HepG2 (cell line): ENCODE results near the gene NAB1. TPM values are rescaled to one million over a fixed set of nuclear protein-coding genes. Genes with fewer than 3 reads are reported as not detected.

Source experiments
- ATAC-seq: fragments of 200-7000 bp; cut with Tn5 transposase; 3 replicates; pipeline ENCODE4 v1.9.1; 2020; ENCODE audit warnings: mild to moderate bottlenecking, moderate library complexity
- BruUV-seq: library from RNA; stranded (reverse); fragments of 400-500 nt; replicated peaks from 2 replicates; lab custom pipeline; 2021; lab: Mats Ljungman, UMichigan
- CTCF ChIA-PET: fragments of 300-600 bp; formaldehyde crosslinking; extraction: SDS; loops from one replicate; lab custom pipeline; 2021; ENCODE audit warnings: low total read pairs, inconsistent platforms, low intra/inter-chr PET ratio; lab: Yijun Ruan, JAX
- POLR2A ChIA-PET: fragments of 350-600 bp; sonication (Branson Sonifier 250); formaldehyde crosslinking; loops from one replicate; lab custom pipeline; 2020; ENCODE audit warnings: antibody characterized with exemption, inconsistent platforms; lab: Yijun Ruan, JAX
- DNase-seq: peaks from one replicate; pipeline ENCODE4 v3.0.0-alpha.2; 2015; ENCODE audit warnings: low spot score
- FAIRE-seq: peaks from 3 replicates; lab custom pipeline; 2011; peaks lifted over from hg19 to GRCh38; lab: Jason Lieb, UNC
- H2AFZ ChIP-seq: one replicate; pipeline ENCODE4 v1.6.1; 2011; ENCODE audit warnings: low read length, inconsistent platforms
- H3K27ac ChIP-seq: fragments of 300-600 bp; 3 replicates; pipeline ENCODE4 v1.8.0; 2011; ENCODE audit warnings: mixed run types, mild to moderate bottlenecking, mixed read lengths, low read length, inconsistent platforms; ENCODE audit not compliant: insufficient read depth; ENCODE audit errors: extremely low read length
- H3K27me3 ChIP-seq, 2 experiments: fragments of 200-600 bp in 1 of 2; 2 replicates in 1 of 2; 3 replicates in 1 of 2; pipeline versions ENCODE4 v1.6.0 to v1.8.0; 2011; ENCODE audit warnings: low read length in 2 of 2, mild to moderate bottlenecking in 2 of 2, moderate library complexity in 2 of 2, inconsistent platforms in 1 of 2; ENCODE audit not compliant: insufficient read depth in 2 of 2, control insufficient read depth in 1 of 2
- H3K36me3 ChIP-seq, 2 experiments: fragments of 200-600 bp in 1 of 2; replicated peaks in 1 of 2; 2 replicates in 1 of 2; 3 replicates in 1 of 2; pipeline versions ENCODE4 v1.5.1 to v1.8.0; 2011; ENCODE audit warnings: low read length in 2 of 2, inconsistent platforms in 1 of 2; ENCODE audit not compliant: insufficient read depth in 2 of 2, control insufficient read depth in 1 of 2
- H3K4me1 ChIP-seq: 2 replicates; pipeline ENCODE4 v1.5.1; 2012; ENCODE audit warnings: low read length, inconsistent platforms; ENCODE audit not compliant: insufficient read depth
- H3K4me2 ChIP-seq: 2 replicates; pipeline ENCODE4 v1.6.0; 2011; ENCODE audit warnings: low read depth, low read length, inconsistent platforms
- H3K4me3 ChIP-seq, 3 experiments: fragments of 200-600 bp in 1 of 3; sonication (generic), shearing (Covaris generic) in 1 of 3; replicated peaks in 1 of 3; 2 replicates each; pipeline ENCODE4 v1.5.1; 2011 to 2016; ENCODE audit warnings: low read length in 3 of 3, inconsistent platforms in 2 of 3, low read depth in 2 of 3, mild to moderate bottlenecking in 2 of 3, control low read depth in 1 of 3, mixed read lengths in 1 of 3; ENCODE audit not compliant: insufficient read depth in 1 of 3
- H3K79me2 ChIP-seq: one replicate; pipeline ENCODE4 v1.6.1; 2011; ENCODE audit warnings: low read length, inconsistent platforms; ENCODE audit not compliant: insufficient read depth
- H3K9ac ChIP-seq: 2 replicates; pipeline ENCODE4 v1.6.0; 2011; ENCODE audit warnings: mild to moderate bottlenecking, low read depth, low read length, inconsistent platforms; ENCODE audit not compliant: insufficient read depth
- H3K9me3 ChIP-seq: 2 replicates; pipeline ENCODE4 v1.5.1; 2012; ENCODE audit warnings: mild to moderate bottlenecking, low read length
- H4K20me1 ChIP-seq: 2 replicates; pipeline ENCODE4 v1.6.0; 2011; ENCODE audit warnings: inconsistent platforms, mild to moderate bottlenecking, low read length, moderate library complexity; ENCODE audit not compliant: insufficient read depth
- FIP1L1 ChIP-seq: fragments of 200-400 bp; formaldehyde crosslinking; IDR thresholded peaks from 2 replicates; pipeline ENCODE4 v1.6.1; 2018; ENCODE audit warnings: low read depth, mild to moderate bottlenecking, low read length, moderate library complexity, borderline replicate concordance; ENCODE audit not compliant: insufficient read depth
- GATA4 ChIP-seq: sonication (generic); IDR thresholded peaks from 2 replicates; pipeline ENCODE4 v1.6.1; 2016; ENCODE audit warnings: antibody characterized with exemption, low read depth, borderline replicate concordance
- GRHL1 ChIP-seq: sonication (generic); formaldehyde crosslinking; conservative IDR thresholded peaks from 2 replicates; pipeline ENCODE4 v1.8.0; 2022; ENCODE audit warnings: missing genetic modification reagents
- HNF1B ChIP-seq: sonication (generic); formaldehyde crosslinking; IDR thresholded peaks from 2 replicates; pipeline ENCODE4 v1.5.1; 2020; ENCODE audit warnings: mild to moderate bottlenecking, moderate library complexity, missing genetic modification reagents
- NFE2 ChIP-seq: sonication (generic); formaldehyde crosslinking; IDR thresholded peaks from 2 replicates; pipeline ENCODE4 v1.4.0; 2020; ENCODE audit warnings: missing genetic modification reagents
- NFIB ChIP-seq: sonication (generic); formaldehyde crosslinking; IDR thresholded peaks from 2 replicates; pipeline ENCODE4 v1.9.0; 2021; ENCODE audit warnings: missing genetic modification reagents, mild to moderate bottlenecking, borderline replicate concordance
- NKX3-1 ChIP-seq: sonication (generic); formaldehyde crosslinking; IDR thresholded peaks from 2 replicates; pipeline ENCODE4 v1.5.0; 2020; ENCODE audit warnings: missing genetic modification reagents
- PAX8 ChIP-seq: sonication (generic); formaldehyde crosslinking; IDR thresholded peaks from 2 replicates; pipeline ENCODE4 v1.8.0; 2022; ENCODE audit warnings: mild to moderate bottlenecking, missing genetic modification reagents, borderline replicate concordance
- PCBP1 ChIP-seq: fragments of 200-400 bp; formaldehyde crosslinking; IDR thresholded peaks from 2 replicates; pipeline ENCODE4 v1.6.1; 2017; ENCODE audit warnings: mild to moderate bottlenecking, low read depth, low read length, borderline replicate concordance
- RAD51 ChIP-seq: fragments of 450-650 bp; IDR thresholded peaks from 2 replicates; pipeline ENCODE4 v1.6.1; 2016; ENCODE audit warnings: borderline replicate concordance
- RCOR2 ChIP-seq: IDR thresholded peaks from 2 replicates; pipeline ENCODE4 v1.6.1; 2016; ENCODE audit warnings: missing biosample characterization, missing genetic modification reagents
- SMARCE1 ChIP-seq: fragments of 450-650 bp; IDR thresholded peaks from 2 replicates; pipeline ENCODE4 v1.6.1; 2017; ENCODE audit warnings: borderline replicate concordance
- THRA ChIP-seq: sonication (generic); formaldehyde crosslinking; IDR thresholded peaks from 2 replicates; pipeline ENCODE4 v1.4.0; 2020; ENCODE audit warnings: missing genetic modification reagents, borderline replicate concordance
- TOPORS ChIP-seq: sonication (generic); formaldehyde crosslinking; IDR thresholded peaks from 2 replicates; pipeline ENCODE4 v1.8.0; 2023; ENCODE audit warnings: mild to moderate bottlenecking, missing genetic modification reagents
- ZFP36L1 ChIP-seq: sonication (generic); formaldehyde crosslinking; IDR thresholded peaks from 2 replicates; pipeline ENCODE4 v1.8.0; 2022; ENCODE audit warnings: mild to moderate bottlenecking, missing genetic modification reagents, moderate library complexity
- ZKSCAN8 ChIP-seq: IDR thresholded peaks from 2 replicates; pipeline ENCODE4 v1.6.1; 2016; ENCODE audit warnings: borderline replicate concordance, missing genetic modification reagents, missing compliant biosample characterization
- ZNF431 ChIP-seq: sonication (generic); formaldehyde crosslinking; IDR thresholded peaks from 2 replicates; pipeline ENCODE4 v1.9.0; 2022; ENCODE audit warnings: missing genetic modification reagents, low read depth, mild to moderate bottlenecking, borderline replicate concordance
- ZNF7 ChIP-seq: IDR thresholded peaks from 2 replicates; pipeline ENCODE4 v1.6.1; 2016; ENCODE audit warnings: missing biosample characterization, missing genetic modification reagents
- ZNF878 ChIP-seq: sonication (generic); formaldehyde crosslinking; IDR thresholded peaks from 2 replicates; pipeline ENCODE4 v1.8.1; 2023; ENCODE audit warnings: mild to moderate bottlenecking, missing genetic modification reagents, moderate library complexity
- WGBS: methylation state at CpG from one replicate; pipeline ENCODE4 v1.1.6; 2017; ENCODE audit warnings: low lambda C conversion rate; 5-methylcytosine and 5-hydroxymethylcytosine counted together
- in situ Hi-C: cut with HindIII; loops from 2 replicates; pipeline ENCODE4 v1.10.0; 2017; ENCODE audit warnings: low pct_unique_long_range_greater_than_20kb; ENCODE audit not compliant: extremely low pct_ligation_motif_present
- intact Hi-C: fragments of 100-400 bp; cut with micrococcal nuclease; formaldehyde crosslinking; loops from one replicate; pipeline ENCODE4 v1.10.0; 2022; ENCODE audit not compliant: unreplicated experiment
- polyA plus RNA-seq, 8 experiments: library from polyadenylated mRNA; depleted of rRNA in 3 of 8; stranded (reverse) in 7 of 8; unstranded in 1 of 8; fragments of >200 nt; fragmentation: Illumina TruSeq in 4 of 8; extraction: Trizol in 4 of 8; gene quantifications; 2 replicates each; pipeline versions ENCODE4 v1.2.1 to v1.2.3, GENCODE V29; 2011 to 2016; ENCODE audit warnings: low read depth in 4 of 8, missing spikeins in 1 of 8, mixed read lengths in 1 of 8; ENCODE audit not compliant: insufficient read depth in 1 of 8
- total RNA-seq, 5 experiments: library from RNA; depleted of rRNA; stranded (reverse); fragments of >200 nt; fragmentation: Illumina TruSeq; extraction: Trizol; gene quantifications; 2 replicates each; pipeline ENCODE4 v1.2.3, GENCODE V29; 2016; ENCODE audit warnings: low read depth in 1 of 5

Gene NAB1
- total and polyA plus RNA-seq, 2 of the 13 experiments (the other 11 are each of a cell fraction or from before 2014, with no cell fraction given), result 24.5 to 46.0 TPM

- TF ChIP-seq GRHL1 (CRISPR knock-in tag) (no peak), THRA (CRISPR knock-in tag) (no peak), ZNF431 (CRISPR knock-in tag) (no peak), ZFP36L1 (no peak), PAX8 (CRISPR knock-in tag) (no peak)
Measured at GRCh38 chr2:190641469-190641868, 7.4 kb upstream of the NAB1 start (continued).

GRCh38 chr2:190646780-190647522 is 1.9 kb upstream of the NAB1 start:
- H3K36me3 ChIP-seq, result no peaks in the 10 kb centered on the region
- in situ Hi-C loops, result no loop called here
- 71% methylated on average over 9 of the region's 9 CpGs for WGBS
- TF ChIP-seq RCOR2 (no peak), ZNF7 (CRISPR knock-in tag) (no peak), SMARCE1 (no peak), NFIB (CRISPR knock-in tag) (no peak), RAD51 (no peak), PCBP1 (no peak), NKX3-1 (CRISPR knock-in tag) (no peak), TOPORS (CRISPR knock-in tag) (no peak), NFE2 (CRISPR knock-in tag) (no peak), HNF1B (CRISPR knock-in tag) (no peak), ZNF878 (CRISPR knock-in tag) (no peak), ZKSCAN8 (CRISPR knock-in tag) (no peak), FIP1L1 (no peak), GATA4 (no peak)

More at GRCh38 chr2:190646780-190647522, 1.9 kb upstream of the NAB1 start:
- intact Hi-C loops, result loop anchor here (10.0 kb wide), 2 partner anchors 262 to 312 kb away; no protein-coding TSS in a partner anchor
- no TSS peak for BruUV-seq
- ChIA-PET POLR2A (interaction anchor here (1.1 to 1.9 kb wide), 2 partner anchors 34 to 113 kb away, joined by 3 to 9 read pairs; partner anchors contain the start of gene NEMP2), CTCF (no interaction called here)
- ATAC-seq (no peak), DNase-seq (no peak), FAIRE-seq (no peak)
- no peak overlapping the region for H2AFZ ChIP-seq
- H3K9ac ChIP-seq, result no peak overlapping the region
- no peaks in the 10 kb centered on the region for H4K20me1 ChIP-seq
- H3K4me1 ChIP-seq, result peaks cover 31% of the 10 kb centered on the region
- H3K4me2 ChIP-seq, result 0 out of 2 replicates have a peak overlapping the region, but pooled peaks have one; percentile 83
- H3K27me3 ChIP-seq, result no peaks in the 10 kb centered on the region; a peak in 1 of 5 replicates
- no peaks in the 10 kb centered on the region for H3K9me3 ChIP-seq
- no peak overlapping the region for H3K4me3 ChIP-seq
- H3K27ac ChIP-seq, result no peak overlapping the region
- H3K79me2 ChIP-seq, result peaks cover 25% of the 10 kb centered on the region
